Neural progenitor cell (in vitro differentiated cells): Measurements from ENCODE around the gene GPC4. TPM values are rescaled to one million over a fixed set of nuclear protein-coding genes. Genes with fewer than 3 reads are reported as not detected.

Source experiments
- DNase-seq: peaks from one replicate; pipeline ENCODE4 v3.0.0-alpha.2; 2016; ENCODE audit warnings: low spot score
- H2AFZ ChIP-seq: fragments of 200-600 bp; sonication (generic); replicated peaks from 2 replicates; pipeline ENCODE4 v1.6.1; 2016; ENCODE audit warnings: antibody characterized with exemption
- H3F3A ChIP-seq: fragments of 200-600 bp; sonication (generic); 2 replicates; pipeline ENCODE4 v1.6.1; 2016; ENCODE audit warnings: antibody characterized with exemption, low read depth
- H3K27ac ChIP-seq: fragments of 200-600 bp; sonication (generic); 2 replicates; pipeline ENCODE4 v1.5.1; 2016; ENCODE audit warnings: mild to moderate bottlenecking
- H3K27me3 ChIP-seq: fragments of 200-600 bp; sonication (generic); 2 replicates; pipeline ENCODE4 v1.6.1; 2016; ENCODE audit warnings: mild to moderate bottlenecking, moderate library complexity
- H3K36me3 ChIP-seq: fragments of 200-600 bp; sonication (generic); 2 replicates; pipeline ENCODE4 v1.5.1; 2016
- H3K4me1 ChIP-seq: fragments of 200-600 bp; sonication (generic); 2 replicates; pipeline ENCODE4 v1.6.1; 2016; ENCODE audit warnings: mixed run types
- H3K4me2 ChIP-seq: fragments of 200-600 bp; sonication (generic); 2 replicates; pipeline ENCODE4 v1.6.1; 2016
- H3K4me3 ChIP-seq: fragments of 200-600 bp; sonication (generic); 2 replicates; pipeline ENCODE4 v1.5.1; 2016
- H3K79me2 ChIP-seq: fragments of 200-600 bp; sonication (generic); 2 replicates; pipeline ENCODE4 v1.6.1; 2016; ENCODE audit warnings: low read depth
- H3K9ac ChIP-seq: fragments of 200-600 bp; sonication (generic); 2 replicates; pipeline ENCODE4 v1.6.1; 2016
- H3K9me3 ChIP-seq: fragments of 200-600 bp; sonication (generic); 2 replicates; pipeline ENCODE4 v1.5.1; 2016; ENCODE audit warnings: low read depth
- H4K20me1 ChIP-seq: fragments of 200-600 bp; sonication (generic); 2 replicates; pipeline ENCODE4 v1.6.1; 2016; ENCODE audit warnings: low read depth
- H3K27ac Mint-ChIP-seq: 3 replicates; pipeline ENCODE4 v1.8.0; 2021; ENCODE audit warnings: mixed read lengths
- H3K27me3 Mint-ChIP-seq: 2 replicates; pipeline ENCODE4 v1.8.0; 2022; ENCODE audit warnings: low read depth, mild to moderate bottlenecking, inconsistent platforms, moderate library complexity, mixed read lengths; ENCODE audit not compliant: insufficient read depth
- H3K36me3 Mint-ChIP-seq: 3 replicates; pipeline ENCODE4 v1.8.0; 2021; ENCODE audit warnings: mixed read lengths
- H3K4me1 Mint-ChIP-seq: 3 replicates; pipeline ENCODE4 v1.8.0; 2021; ENCODE audit warnings: mixed read lengths
- H3K4me3 Mint-ChIP-seq: 3 replicates; pipeline ENCODE4 v1.8.0; 2021; ENCODE audit warnings: mild to moderate bottlenecking, moderate library complexity, mixed read lengths
- H3K9me3 Mint-ChIP-seq: 3 replicates; pipeline ENCODE4 v1.8.0; 2020; ENCODE audit warnings: mixed read lengths
- EZH2 ChIP-seq: fragments of 200-600 bp; sonication (generic); IDR thresholded peaks from 2 replicates; pipeline ENCODE4 v1.6.1; 2017; ENCODE audit warnings: antibody characterized with exemption, mild to moderate bottlenecking, moderate library complexity
- EZH2phosphoT487 ChIP-seq: fragments of 200-600 bp; sonication (generic); IDR thresholded peaks from 2 replicates; pipeline ENCODE4 v1.6.1; 2017; ENCODE audit warnings: antibody characterized with exemption
- total RNA-seq: library from RNA; depleted of rRNA; stranded (reverse); fragments of >200 nt; gene quantifications from 2 replicates; pipeline ENCODE4 v1.2.3, GENCODE V29; 2015; ENCODE audit warnings: low replicate concordance
- TF ChIP-seq, protein P1 (sequence below): fragments of 200-600 bp; sonication (generic); IDR thresholded peaks from 2 replicates; pipeline ENCODE4 v1.5.1; 2017; ENCODE audit warnings: antibody characterized with exemption, mild to moderate bottlenecking

The GPC4 gene
- total RNA-seq, 1 donor from 2014 or later = 23.6 TPM

DNA sequence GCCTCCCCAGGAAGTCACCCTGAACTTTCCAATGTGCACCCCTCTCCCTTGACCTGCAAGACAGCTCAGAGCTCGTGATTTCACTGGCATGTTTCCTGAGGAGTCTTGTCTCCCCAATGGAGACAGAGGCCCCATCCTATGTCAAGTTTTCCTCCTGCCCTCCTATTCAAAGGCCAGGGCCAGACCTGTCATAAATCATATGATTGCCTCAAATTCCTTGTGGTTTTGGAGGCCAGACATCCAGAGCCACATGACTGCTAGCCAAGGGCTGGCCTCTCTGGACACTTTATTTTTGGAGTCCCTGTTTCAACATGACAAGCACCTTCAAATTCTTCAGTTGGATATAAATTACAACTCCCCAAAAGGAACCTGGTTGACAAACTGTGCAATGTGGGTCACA lies 121.2 kb downstream of the GPC4 start:
- Mint-ChIP-seq H3K9me3 (peaks cover 2% of the 10 kb centered on the region), H3K4me1 (peaks cover 17% of the 10 kb centered on the region)

DNA sequence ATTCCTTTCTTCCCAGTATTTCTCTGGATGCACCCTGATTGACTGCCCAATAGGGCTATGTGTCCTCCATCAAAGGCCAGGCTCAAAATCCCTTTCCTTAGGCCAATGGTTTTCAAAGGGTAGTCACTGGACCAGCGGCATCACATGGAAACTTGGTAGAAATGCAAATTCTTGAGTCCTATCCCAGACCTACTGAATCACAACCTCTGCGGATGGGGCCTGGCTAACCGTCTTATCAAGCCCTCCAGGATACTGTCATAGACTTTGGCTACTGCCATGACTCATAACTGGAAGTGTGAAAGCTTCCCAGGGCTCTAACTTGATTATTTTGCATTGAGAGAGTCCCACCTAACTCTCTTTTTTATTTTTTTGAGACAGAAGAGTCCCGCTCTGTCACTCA lies 125.2 kb downstream of the GPC4 start:
- H3K4me3 Mint-ChIP-seq = no peak overlapping the region
- Histone ChIP-seq H3K9ac (no peak overlapping the region), H3K79me2 (no peaks in the 10 kb centered on the region), H3K27ac (no peak overlapping the region), H3F3A (no peaks in the 10 kb centered on the region), H3K4me2 (no peak overlapping the region), H4K20me1 (no peaks in the 10 kb centered on the region), H3K27me3 (no peaks in the 10 kb centered on the region), H3K9me3 (no peaks in the 10 kb centered on the region), H3K4me3 (no peak overlapping the region), H3K4me1 (no peaks in the 10 kb centered on the region), H3K36me3 (no peaks in the 10 kb centered on the region), H2AFZ (no peak overlapping the region)
- TF ChIP-seq EZH2 = no peak
- TF ChIP-seq, protein P1, sequence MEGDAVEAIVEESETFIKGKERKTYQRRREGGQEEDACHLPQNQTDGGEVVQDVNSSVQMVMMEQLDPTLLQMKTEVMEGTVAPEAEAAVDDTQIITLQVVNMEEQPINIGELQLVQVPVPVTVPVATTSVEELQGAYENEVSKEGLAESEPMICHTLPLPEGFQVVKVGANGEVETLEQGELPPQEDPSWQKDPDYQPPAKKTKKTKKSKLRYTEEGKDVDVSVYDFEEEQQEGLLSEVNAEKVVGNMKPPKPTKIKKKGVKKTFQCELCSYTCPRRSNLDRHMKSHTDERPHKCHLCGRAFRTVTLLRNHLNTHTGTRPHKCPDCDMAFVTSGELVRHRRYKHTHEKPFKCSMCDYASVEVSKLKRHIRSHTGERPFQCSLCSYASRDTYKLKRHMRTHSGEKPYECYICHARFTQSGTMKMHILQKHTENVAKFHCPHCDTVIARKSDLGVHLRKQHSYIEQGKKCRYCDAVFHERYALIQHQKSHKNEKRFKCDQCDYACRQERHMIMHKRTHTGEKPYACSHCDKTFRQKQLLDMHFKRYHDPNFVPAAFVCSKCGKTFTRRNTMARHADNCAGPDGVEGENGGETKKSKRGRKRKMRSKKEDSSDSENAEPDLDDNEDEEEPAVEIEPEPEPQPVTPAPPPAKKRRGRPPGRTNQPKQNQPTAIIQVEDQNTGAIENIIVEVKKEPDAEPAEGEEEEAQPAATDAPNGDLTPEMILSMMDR = no peak
- TF ChIP-seq EZH2phosphoT487 = no peak
- H3K27me3 Mint-ChIP-seq = no peaks in the 10 kb centered on the region
- H3K27ac Mint-ChIP-seq = no peak overlapping the region
- peaks cover 10% of the 10 kb centered on the region for H3K9me3 Mint-ChIP-seq
- H3K36me3 Mint-ChIP-seq = peaks cover 2% of the 10 kb centered on the region
- H3K4me1 Mint-ChIP-seq = peaks cover 3% of the 10 kb centered on the region
- no peak for DNase-seq

More for the DNA sequence above, 121.2 kb downstream of the GPC4 start:
- peaks cover 2% of the 10 kb centered on the region for H3K27me3 Mint-ChIP-seq
- TF ChIP-seq, protein P1 = no peak
- TF ChIP-seq EZH2phosphoT487 (no peak), EZH2 (no peak)
- Histone ChIP-seq H3K9me3 (no peaks in the 10 kb centered on the region), H3K4me3 (no peak overlapping the region), H3K79me2 (no peaks in the 10 kb centered on the region), H3K4me2 (no peak overlapping the region), H3K27me3 (no peaks in the 10 kb centered on the region), H4K20me1 (no peaks in the 10 kb centered on the region), H3K4me1 (no peaks in the 10 kb centered on the region), H3K27ac (no peak overlapping the region), H3F3A (no peaks in the 10 kb centered on the region), H2AFZ (no peak overlapping the region), H3K36me3 (no peaks in the 10 kb centered on the region), H3K9ac (no peak overlapping the region)
- H3K4me3 Mint-ChIP-seq = no peak overlapping the region
- DNase-seq = no peak
- no peak overlapping the region for H3K27ac Mint-ChIP-seq
- H3K36me3 Mint-ChIP-seq = peaks cover 5% of the 10 kb centered on the region

DNA sequence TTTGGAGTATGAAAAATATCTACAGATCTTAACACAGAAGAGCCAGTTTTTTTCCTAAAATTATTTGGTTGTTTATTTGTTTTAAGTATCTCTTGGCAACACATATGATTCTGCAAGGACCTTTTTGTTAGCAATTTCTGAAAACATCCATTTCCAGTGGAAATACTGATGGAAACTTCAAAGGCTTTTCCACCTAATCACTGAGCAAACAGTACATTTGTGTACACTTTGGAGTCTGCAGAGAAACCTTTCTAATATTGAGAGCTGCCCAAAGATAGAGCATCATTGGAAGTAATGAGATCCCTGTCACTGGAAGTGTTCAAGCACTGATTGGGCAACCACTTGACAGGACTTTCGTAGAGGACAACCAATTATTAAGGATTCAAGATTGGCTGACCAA lies 127.4 kb downstream of the GPC4 start:
- Mint-ChIP-seq H3K27me3 (no peaks in the 10 kb centered on the region), H3K36me3 (peaks cover 2% of the 10 kb centered on the region), H3K27ac (no peak overlapping the region), H3K9me3 (peaks cover 21% of the 10 kb centered on the region), H3K4me3 (no peak overlapping the region), H3K4me1 (peaks cover 3% of the 10 kb centered on the region)
- Histone ChIP-seq H3K9ac (no peak overlapping the region), H3K4me2 (no peak overlapping the region), H4K20me1 (no peaks in the 10 kb centered on the region), H3K4me3 (no peak overlapping the region), H3K79me2 (no peaks in the 10 kb centered on the region), H3K27me3 (no peaks in the 10 kb centered on the region), H3F3A (no peaks in the 10 kb centered on the region), H3K27ac (no peak overlapping the region), H3K4me1 (no peaks in the 10 kb centered on the region), H3K36me3 (no peaks in the 10 kb centered on the region), H2AFZ (no peak overlapping the region), H3K9me3 (no peaks in the 10 kb centered on the region)
- DNase-seq = no peak
- TF ChIP-seq EZH2phosphoT487 = no peak
- TF ChIP-seq EZH2 = no peak
- TF ChIP-seq, protein P1 = no peak
